Hematopoietic multipotent progenitor cell treated with erythropoietin and hydrocortisone succinate and interleukin-3 and kit ligand, for 17 days (in vitro differentiated cells): Measurements from ENCODE around the gene PPARG.

Source experiments
- DNase-seq: peaks from one replicate; pipeline ENCODE4 v3.0.0-alpha.2; 2015; ENCODE audit warnings: low spot score

The PPARG gene

DNA sequence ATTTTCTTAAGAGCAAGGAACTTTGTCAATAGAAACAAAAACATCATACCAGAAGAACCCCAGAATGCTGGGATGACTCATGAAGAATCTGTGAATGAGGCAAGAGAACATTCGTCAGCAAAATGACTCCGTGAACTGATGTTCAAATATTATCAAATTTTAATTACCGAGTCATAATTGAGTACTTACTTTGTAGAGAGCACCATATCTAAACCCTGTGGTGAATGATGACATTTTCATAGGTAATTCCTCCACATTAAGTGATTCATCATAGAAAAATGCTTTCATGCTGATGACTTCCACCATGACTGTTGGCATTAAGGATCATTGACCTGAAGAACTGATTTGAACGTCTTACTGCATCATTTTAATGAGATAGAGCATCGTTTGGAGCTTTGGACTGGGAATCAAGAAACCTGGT lies 56.3 kb downstream of the PPARG start:
- no peak for DNase-seq

DNA sequence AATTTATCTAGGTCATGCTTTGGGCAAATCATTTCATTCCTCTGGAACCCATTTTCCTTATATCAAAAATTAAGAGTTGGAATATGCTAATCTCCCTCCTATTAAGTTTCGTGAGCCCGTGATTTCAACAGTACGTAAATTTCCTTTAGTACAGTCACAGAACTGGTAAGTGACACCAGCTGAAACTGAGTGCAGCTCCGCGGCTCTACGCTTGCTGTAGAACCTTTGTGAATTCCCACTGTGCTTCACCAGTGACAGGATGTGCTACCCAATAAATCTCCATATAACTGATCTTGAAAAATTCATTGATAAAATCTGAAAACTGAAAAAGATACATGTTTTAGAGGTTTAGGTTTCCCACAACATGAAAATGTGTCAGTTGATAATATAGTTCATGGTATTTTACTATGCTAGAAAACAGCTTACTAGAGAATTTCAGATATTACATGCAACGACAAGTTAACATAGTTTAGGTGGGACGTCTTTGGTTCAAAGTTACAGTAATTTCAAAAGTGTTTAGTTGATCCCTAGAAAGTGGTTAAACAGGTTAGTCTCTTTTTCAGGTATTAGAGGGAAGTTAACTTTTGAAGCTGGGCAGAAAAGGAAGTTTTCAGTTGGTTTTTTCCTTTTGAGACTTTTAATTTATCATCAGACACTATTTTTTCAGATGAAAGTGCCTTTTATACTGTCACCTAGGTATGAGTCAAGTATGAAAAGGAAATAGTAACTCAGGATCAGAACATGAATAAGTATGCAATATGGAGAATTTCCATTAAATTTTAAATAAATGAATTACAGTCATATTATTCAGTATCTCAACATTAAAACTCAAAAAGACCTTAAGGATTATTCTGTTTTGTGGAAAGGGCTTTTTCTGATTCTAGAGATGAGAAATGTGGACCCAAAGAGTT lies 57.0 kb downstream of the PPARG start:
- no peak for DNase-seq

DNA sequence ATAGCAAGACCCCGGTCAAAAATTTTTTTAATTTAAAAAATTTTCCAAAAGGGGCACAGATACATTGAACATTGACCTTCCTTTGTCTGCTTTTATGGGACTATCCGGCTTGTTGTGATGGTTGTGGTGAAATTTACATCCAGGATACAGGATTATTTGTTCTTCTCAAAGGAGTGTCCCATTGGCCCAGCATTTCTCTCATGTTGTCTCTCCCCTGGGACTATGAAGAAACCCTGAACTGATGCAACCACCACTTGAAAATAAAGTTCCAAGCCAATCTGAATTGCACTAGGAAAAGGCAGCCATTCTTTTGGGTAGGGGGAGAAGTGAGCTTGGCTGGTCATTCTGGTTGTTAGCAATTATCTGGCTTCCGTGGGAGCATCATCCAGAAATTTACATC lies 58.4 kb downstream of the PPARG start:
- no peak for DNase-seq

DNA sequence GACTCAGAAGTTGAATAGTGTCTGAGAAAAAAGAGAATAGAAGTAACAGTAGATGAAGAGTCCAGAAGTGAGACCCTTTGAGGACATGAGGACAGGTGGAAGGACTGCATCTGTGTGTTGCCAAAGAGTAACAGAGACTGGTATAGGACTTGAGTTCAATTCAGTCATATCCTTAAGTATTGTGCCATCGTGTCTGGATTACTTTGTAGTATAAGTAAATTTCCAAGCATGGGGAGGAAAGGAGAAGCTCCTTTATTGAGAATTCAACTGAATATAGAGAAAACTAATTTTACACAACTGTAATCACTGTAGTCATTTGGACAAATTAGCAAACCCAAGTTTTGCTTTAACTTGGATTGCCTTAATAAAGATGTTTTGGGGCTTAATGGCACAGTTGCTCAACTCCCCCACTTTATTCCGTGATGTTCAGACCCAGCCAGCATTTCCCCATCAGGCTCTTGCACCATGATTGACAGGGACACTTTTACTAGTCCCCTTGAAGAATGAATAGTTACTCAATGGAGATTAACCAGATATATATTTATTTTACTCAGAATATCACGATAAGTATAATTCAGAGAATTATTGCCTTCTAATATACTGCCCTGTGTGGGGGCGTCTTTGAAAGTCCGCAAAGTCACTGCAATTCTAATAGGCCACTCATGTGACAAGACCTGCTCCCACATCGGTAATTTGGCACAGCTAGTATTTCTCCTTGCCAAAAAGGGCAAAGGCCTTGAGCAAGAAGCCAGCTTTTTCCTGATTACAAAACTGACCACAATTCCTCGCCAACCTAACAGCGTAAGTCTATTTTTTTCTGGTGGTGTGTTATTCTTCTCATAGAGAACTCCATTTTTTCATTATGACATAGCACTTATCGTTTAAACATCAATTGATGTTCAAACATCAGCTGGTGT lies 61.3 kb downstream of the PPARG start:
- DNase-seq, result no peak

DNA sequence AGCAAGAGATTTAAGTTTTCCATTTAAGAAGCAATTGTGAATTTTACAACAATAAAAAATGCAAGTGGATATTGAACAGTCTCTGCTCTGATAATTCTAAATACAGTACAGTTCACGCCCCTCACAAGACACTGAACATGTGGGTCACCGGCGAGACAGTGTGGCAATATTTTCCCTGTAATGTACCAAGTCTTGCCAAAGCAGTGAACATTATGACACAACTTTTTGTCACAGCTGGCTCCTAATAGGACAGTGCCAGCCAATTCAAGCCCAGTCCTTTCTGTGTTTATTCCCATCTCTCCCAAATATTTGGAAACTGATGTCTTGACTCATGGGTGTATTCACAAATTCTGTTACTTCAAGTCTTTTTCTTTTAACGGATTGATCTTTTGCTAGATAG lies 62.3 kb downstream of the PPARG start:
- no peak for DNase-seq

DNA sequence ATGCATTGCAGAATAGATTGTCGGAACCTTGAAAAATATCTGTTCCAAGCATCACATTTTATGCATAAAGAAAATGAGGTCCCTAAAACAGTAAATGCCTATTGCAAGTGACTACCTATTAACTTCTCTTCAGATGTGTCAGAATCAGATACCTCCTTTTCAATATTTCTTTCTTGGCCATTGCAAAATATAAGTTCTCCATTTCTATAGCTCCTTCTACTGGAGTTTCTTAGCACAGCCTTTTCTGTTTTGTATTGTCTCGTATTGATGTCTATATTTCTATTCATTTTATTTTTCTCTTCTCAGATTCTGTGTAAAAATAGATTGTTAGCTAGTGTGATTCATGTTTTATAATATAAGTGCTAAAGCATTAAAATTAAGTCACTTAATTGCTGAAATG lies 63.4 kb downstream of the PPARG start:
- no peak for DNase-seq

DNA sequence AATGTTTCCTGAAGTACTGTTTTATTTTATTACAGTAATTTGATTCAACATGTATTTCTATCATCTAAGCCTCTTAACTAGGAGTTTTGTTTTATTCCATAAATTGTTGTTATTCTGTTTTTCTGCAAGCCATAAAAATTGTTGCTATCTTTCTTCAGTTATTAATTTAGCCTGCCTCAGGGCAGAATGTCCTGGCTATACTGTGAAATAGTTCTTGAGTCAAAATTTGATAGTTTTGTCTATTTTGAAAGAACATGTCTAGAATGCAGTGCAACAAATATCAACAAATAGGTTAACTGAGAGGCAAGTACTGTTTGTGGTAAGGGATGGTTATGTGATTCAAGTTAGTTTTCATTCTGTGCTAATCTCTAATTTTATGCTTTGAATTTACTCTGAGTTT lies 63.9 kb downstream of the PPARG start:
- DNase-seq, result no peak

DNA sequence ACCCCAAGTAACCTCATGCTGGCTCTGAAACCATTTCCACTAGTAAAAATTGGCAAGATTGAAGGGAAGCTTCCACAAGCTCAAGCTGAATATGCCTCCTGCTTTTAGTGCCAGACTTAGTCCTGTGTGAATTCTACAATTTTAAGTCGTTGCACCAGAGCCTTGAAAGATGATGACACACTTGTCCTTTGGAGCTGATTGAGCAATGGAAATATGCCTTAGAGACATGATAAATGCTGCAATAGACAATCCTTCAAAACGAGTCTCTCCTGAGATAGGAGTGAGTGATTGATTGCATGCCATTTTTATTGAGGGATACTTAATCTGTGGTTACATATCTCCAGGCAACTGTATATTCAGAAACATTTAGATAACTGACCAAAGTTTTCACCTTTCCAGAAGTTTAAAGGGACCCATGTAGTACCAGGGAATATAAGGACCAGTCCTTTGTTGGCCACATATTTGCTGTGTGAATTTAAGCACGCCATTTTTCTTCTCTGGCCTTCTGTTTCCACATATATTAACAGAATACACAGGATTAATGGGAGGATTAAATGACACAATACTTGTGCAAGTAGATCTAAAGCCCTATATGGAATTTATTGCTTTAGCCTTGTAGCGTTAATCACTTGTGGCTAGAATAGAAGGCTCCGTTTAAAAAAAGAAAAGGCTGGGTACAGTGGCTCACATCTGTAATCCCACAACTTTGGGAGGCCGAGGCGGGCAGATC lies 65.1 kb downstream of the PPARG start:
- DNase-seq, result no peak

DNA sequence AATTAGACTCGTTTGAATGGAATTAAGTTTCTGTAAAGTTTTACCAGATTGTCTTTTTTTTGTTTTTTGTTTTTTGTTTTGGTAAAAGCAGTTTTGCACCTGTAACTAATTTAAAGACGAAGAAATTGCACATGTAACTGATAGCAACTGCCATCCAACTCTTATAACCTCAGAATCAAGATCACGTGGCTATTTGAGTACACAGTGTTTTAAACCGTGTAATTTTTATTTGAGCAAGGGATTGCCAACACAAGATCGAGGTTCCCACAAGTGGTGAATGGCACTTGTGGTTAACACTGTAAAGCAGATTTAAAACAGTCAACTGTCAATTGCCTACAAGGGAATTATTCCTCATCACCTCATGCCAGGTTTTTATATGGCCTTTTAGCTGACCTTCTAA lies 67.3 kb downstream of the PPARG start:
- no peak for DNase-seq

DNA sequence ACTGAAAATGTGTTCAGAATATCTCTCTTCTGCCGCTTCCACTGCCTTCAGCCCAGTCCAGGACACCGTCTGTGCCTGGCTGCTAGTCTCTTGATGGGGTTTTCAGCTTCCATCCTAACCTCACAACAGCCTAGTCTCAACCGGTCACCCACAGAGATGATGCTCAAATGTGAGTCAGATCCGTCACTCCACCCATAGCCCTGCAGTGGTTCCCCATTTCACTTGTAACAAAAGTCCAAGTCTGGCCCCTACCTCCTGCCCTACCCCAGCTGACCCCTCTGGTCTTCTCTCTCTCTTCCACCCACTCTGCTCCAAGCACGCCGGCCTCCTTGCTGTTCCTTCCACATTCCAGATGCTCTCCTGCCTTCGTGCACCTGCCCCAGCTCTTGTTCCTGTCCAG lies 68.1 kb downstream of the PPARG start:
- DNase-seq, result no peak

DNA sequence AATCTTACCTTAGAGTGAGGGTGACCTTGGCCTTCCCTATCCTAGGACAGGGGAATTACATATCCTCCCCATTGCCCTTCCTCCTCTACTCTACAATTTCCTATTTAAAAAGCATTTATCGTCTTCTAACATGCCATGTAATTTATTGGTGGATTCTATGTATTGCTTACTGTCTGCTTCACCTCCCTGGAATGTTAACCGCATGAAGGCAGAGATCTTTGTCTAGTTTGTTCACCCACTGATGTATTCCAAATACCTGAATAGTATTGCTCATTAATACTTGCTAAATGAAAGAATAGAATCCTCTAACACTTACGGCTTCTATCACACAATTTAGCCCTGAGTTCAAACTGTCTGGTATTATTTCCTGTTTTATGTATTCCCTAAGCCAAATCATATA lies 68.6 kb downstream of the PPARG start:
- DNase-seq, result no peak

DNA sequence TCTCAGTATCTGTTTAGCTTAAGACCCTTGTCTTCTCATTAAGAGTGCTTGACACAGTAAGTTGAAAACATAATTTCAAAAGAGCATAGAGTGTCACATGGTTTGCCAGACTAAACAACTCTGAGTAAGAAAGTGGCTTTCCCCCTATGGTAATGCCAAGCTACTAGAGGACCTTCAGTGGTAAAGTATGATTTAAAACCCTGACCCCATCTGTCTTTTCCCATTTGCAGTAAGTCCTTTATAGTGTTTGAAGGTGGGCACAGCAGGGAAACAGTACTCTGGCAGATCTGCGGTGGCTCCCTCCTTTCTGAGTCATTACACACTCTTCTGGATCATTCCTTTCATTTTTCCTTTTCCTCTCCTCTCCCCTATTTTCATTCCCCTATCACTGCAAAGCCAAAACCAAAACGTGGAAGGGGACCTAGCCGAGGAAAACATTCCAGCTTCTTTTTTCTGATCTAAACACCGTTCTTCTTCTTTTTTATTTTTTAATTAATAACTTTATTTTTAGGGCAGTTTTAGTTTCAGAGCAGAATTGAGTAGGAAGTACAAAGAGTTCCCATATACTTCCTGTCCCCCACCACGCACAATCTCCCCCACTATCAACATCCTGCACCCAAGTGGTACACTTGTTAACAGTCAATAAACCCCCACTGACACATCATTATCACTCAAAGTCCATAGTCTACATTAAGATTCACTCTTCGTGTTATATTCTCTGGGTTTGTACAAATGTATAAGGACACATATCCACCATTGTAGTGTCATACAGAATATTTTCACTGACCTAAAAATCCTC lies 74.7 kb downstream of the PPARG start:
- DNase-seq, result no peak

DNA sequence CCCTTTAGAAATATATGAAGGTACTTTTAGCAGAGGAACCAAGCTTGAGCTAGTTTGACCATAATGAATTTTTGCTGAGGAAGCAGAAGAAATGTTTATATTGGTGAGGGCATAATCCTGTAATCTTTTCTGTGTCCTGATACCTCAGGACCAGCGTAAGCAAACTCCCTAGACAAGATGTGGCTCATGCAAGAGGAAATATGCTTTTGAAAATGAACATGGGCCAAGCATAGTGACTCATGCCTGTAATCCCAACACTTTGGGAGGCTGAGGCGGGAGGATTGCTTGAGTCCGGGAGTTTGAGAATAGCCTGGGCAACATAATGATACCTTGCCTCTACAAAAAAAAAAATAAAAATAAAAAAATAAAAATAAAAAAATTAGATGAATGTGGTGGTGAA lies 78.5 kb downstream of the PPARG start:
- DNase-seq, result no peak

DNA sequence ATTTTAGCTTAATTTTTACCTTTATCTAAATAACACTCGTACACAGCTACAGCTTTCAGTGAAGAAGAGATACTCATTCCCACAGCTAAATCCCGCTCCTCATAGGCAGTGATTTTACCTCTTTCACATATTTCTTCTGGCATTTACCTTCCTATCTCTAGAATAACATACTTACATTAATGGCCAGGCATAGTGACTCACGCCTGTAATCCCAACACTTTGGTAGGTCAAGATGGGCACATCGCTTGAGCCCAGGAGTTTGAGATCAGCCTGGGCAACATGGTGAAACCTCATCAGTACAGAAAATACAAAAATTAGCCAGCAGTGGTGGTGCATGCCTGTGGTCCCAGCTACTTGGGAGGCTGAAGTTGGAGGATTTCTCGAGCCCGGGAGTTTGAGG lies 80.2 kb downstream of the PPARG start:
- no peak for DNase-seq

DNA sequence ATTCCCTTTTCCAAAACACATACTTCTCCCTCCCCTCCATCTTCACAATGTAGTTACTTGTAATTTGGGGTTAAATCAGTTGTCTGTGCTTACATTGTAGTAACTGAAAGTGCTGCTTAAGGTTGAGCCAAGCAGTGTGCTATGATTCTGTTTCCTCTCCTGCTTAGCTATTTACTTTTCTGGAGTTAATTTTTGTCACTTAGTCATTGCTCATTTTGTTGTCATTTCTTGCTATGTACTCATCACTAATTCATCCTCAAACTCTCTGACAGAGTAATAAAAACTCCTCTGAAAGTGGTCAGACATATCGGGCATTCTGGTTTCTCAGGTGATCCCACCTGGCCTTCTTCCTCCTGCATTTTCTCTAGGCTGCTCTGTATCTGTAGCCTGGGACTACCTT lies 80.7 kb downstream of the PPARG start:
- no peak for DNase-seq

DNA sequence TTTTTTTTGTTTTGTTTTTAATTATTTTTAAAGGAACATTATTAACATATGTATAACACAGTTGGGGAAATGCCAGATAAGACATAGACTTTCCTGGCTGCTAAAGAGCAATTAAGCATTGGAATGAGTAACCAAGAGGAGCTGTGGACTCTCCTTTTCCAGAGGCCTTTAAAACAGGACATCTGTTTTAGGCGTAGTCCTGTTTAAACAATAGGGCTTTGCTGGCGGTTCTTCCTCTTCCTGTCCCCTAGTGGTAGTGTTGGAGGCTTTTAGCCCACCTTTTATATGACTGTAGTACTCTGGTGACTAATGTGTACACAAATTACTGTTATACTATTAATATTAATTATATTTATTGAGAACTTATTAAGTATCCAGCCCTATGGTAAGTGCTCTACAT lies 81.9 kb downstream of the PPARG start:
- DNase-seq, result no peak

DNA sequence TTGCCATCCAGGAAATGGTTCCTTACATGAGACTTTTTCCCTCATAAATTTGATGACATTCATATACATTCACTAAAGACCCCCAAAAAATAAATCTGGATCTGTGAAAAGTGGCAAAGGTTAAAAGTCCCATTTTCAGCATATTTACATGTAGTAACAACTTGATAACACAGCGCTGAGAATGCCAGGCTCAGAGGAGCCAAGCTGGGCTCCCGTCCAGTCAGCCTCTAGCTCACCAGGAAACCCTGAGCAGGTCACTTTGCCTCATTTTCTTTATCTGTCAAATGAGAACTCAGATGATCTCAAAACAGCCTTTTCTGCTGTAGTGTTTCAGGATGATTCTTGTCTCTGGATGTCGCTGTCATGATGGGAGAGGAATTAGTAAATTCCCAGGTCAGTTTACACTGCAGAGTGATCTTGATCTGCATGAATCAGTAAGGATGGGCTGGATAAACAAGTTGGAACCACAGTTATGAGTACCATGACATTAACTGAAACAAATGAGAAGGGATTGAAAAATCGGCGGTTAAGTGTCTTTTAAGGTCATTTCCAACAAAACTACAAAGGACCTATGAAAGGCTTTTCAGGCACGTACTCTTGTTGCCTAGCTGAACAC lies 82.8 kb downstream of the PPARG start:
- no peak for DNase-seq

DNA sequence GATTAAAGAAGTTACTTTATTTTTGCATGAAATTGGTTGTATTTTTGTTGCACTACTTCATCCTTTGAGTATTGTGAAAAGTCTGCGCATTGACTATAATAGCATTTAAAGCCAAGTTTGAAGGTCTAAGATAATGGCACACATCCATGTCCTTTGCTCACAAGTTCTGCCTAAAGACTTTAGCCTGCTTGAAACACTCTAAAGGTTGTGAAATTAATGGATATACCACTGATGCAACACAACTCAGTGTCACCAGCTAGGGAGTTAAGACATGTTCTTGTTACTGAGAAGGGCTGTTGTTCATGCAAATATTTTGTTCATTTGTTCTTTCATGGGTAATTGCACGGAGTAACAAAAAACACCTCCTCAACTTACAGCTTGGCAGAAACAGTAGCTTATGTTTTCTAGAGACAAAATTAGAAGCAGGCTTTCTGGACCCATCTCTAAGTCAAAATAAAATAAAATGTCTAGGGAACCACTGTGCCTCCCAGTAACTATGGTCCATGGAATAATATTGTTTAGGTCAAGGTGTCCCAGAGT lies 83.9 kb downstream of the PPARG start:
- DNase-seq, result no peak

DNA sequence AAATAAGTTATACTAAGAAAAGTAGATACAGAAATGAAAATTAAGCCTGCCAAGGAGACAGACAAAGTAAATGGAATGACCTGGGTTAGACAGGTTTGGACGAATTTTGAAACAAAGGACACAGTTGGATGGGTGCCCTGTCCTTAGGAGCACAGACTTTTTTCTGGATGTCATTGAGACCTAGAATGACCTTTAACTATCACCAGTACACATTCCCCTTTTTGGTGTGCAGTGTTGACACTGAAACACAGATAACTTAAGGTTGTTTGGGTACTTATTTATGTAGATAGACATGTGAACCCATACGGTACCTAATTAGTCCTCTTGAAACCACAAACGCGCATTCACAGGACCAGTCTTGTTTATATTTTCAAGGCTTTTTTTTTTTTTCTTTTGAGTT lies 86.7 kb downstream of the PPARG start:
- DNase-seq, result no peak

DNA sequence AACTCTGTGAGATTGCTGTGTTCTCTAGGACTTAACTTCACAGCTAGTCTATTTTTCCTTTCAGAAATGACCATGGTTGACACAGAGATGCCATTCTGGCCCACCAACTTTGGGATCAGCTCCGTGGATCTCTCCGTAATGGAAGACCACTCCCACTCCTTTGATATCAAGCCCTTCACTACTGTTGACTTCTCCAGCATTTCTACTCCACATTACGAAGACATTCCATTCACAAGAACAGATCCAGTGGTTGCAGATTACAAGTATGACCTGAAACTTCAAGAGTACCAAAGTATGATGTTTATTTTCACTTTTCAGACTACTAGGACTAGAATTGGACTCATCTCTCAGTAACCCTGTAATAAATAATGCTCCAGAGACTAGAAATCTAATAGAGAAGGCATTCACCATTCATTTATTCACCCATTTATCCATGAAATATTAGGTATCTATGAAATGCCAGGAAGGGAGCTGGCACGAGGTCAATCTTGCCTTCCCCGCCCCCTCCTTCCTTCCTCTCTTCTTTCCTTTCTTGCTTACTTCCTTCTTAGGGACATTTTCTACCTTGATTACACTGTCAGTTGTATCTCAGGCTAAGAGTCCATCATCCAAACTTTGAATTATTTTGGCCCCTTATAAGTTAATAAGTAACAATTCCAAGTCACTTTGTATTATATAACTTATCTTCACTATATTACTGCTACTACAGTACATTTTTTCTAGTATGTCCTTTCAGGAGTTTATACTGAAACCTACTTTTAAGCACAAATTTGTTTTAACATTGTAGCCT lies 91.0 kb downstream of the PPARG start:
- no peak for DNase-seq
